ENCODE results near the gene CREBZF.
"Not testable (repeated sequence)": the region's sequence is repeated elsewhere in the genome, so short reads cannot be mapped to it uniquely, and the experiment has no call there.

Gene CREBZF

GRCh38 chr11:85626496-85626895 is 38.4 kb downstream of the CREBZF start:
- no peak for DNase-seq

GRCh38 chr11:85620256-85620655 is 44.7 kb downstream of the CREBZF start:
- no peak for DNase-seq

GRCh38 chr11:85619499-85619898 is 45.4 kb downstream of the CREBZF start:
- no peak for DNase-seq

GRCh38 chr11:85611643-85612042 is 53.3 kb downstream of the CREBZF start:
- DNase-seq: not testable (repeated sequence)
